ENCODE results near the gene ASIC5.

GRCh38 chr4:155785828-155786227, 80.2 kb downstream of the ASIC5 start:
- no peak for TF ChIP-seq CTCF (IDR thresholded peaks at IDR 0.05)
- TF ChIP-seq POLR2A (IDR thresholded peaks at IDR 0.05): no peak

Data from lower leg skin (tissue), 3 donors.